ENCODE results near the gene CNPPD1.
"Not testable (repeated sequence)": the region's sequence is repeated elsewhere in the genome, so short reads cannot be mapped to it uniquely, and the experiment has no call there.

Gene CNPPD1

GRCh38 chr2:219200502-219201326 lies 24.0 kb upstream of the CNPPD1 start:
- H3K9me3 ChIP-seq (replicated peaks in 1 of 2; ENCODE audit: control insufficient read depth in 2 of 2, insufficient read depth in 1 of 2, low read depth in 1 of 2, low read length in 2 of 2); H3K27ac ChIP-seq (replicated peaks; ENCODE audit: low read length); H3K4me2 ChIP-seq (ENCODE audit: insufficient read depth, low read length, poor library complexity, severe bottlenecking); H3K4ac ChIP-seq (ENCODE audit: low read length); H4K8ac ChIP-seq (ENCODE audit: low read depth, low read length); H3K14ac ChIP-seq (ENCODE audit: low read length); H2BK120ac ChIP-seq (ENCODE audit: low read depth, low read length); H3K79me1 ChIP-seq (ENCODE audit: low read depth, low read length); H2BK5ac ChIP-seq (ENCODE audit: low read length); H2BK12ac ChIP-seq (ENCODE audit: low read length); H3K23ac ChIP-seq (ENCODE audit: low read depth, low read length, poor library complexity); H4K91ac ChIP-seq (ENCODE audit: low read depth, low read length, poor library complexity); H3K27me3 ChIP-seq (ENCODE audit: control insufficient read depth in 3 of 3, insufficient read depth in 3 of 3, low read depth in 1 of 3, low read length in 3 of 3); H3K18ac ChIP-seq (ENCODE audit: low read length); DNase-seq (ENCODE audit: low spot score); H2BK15ac ChIP-seq (ENCODE audit: low read length); H3K4me3 ChIP-seq (ENCODE audit: low read length in 2 of 2); H2AK5ac ChIP-seq (ENCODE audit: low read depth, low read length); H3K36me3 ChIP-seq (replicated peaks in 1 of 2; ENCODE audit: control insufficient read depth in 2 of 2, insufficient read depth in 2 of 2, low read length in 2 of 2); H3K4me1 ChIP-seq (ENCODE audit: control insufficient read depth in 2 of 2, insufficient read depth in 1 of 2, low read depth in 1 of 2, low read length in 2 of 2); H3K9ac ChIP-seq (ENCODE audit: low read depth, low read length, poor library complexity): not testable (repeated sequence)
- WGBS, 2 donors (ENCODE audit: extremely low coverage in 2 of 2, insufficient read length in 2 of 2, insufficient replicate concordance in 1 of 2) = no CpG with 5 or more reads among the region's 26 CpGs
- H2AFZ ChIP-seq (ENCODE audit: low read length) = peak overlapping the region; percentile 74

GRCh38 chr2:219199470-219200211 lies 22.9 kb upstream of the CNPPD1 start:
- Histone ChIP-seq H3K27ac (replicated peaks; ENCODE audit: low read length) (no peak overlapping the region), H4K8ac (ENCODE audit: low read depth, low read length) (no peak overlapping the region), H3K23ac (ENCODE audit: low read depth, low read length, poor library complexity) (no peak overlapping the region), H3K4me1 (ENCODE audit: control insufficient read depth in 2 of 2, insufficient read depth in 1 of 2, low read depth in 1 of 2, low read length in 2 of 2) (peaks cover 0 to 2% of the 10 kb centered on the region in 2 donors), H2AK5ac (ENCODE audit: low read depth, low read length) (no peak overlapping the region), H3K27me3 (ENCODE audit: control insufficient read depth in 3 of 3, insufficient read depth in 3 of 3, low read depth in 1 of 3, low read length in 3 of 3) (peaks cover 0 to 2% (median 0%) of the 10 kb centered on the region in 3 experiments), H3K36me3 (replicated peaks in 1 of 2; ENCODE audit: control insufficient read depth in 2 of 2, insufficient read depth in 2 of 2, low read length in 2 of 2) (no peaks in the 10 kb centered on the region), H2BK120ac (ENCODE audit: low read depth, low read length) (no peak overlapping the region), H3K14ac (ENCODE audit: low read length) (no peak overlapping the region), H3K9me3 (replicated peaks in 1 of 2; ENCODE audit: control insufficient read depth in 2 of 2, insufficient read depth in 1 of 2, low read depth in 1 of 2, low read length in 2 of 2) (no peaks in the 10 kb centered on the region), H3K4ac (ENCODE audit: low read length) (no peak overlapping the region), H4K91ac (ENCODE audit: low read depth, low read length, poor library complexity) (no peak overlapping the region), H2BK12ac (ENCODE audit: low read length) (no peak overlapping the region), H3K79me1 (ENCODE audit: low read depth, low read length) (no peaks in the 10 kb centered on the region), H3K4me2 (ENCODE audit: insufficient read depth, low read length, poor library complexity, severe bottlenecking) (no peak overlapping the region), H2AFZ (ENCODE audit: low read length) (peak overlapping the region; percentile 47), H2BK15ac (ENCODE audit: low read length) (no peak overlapping the region), H3K4me3 (ENCODE audit: low read length in 2 of 2) (no peak overlapping the region), H3K9ac (ENCODE audit: low read depth, low read length, poor library complexity) (no peak overlapping the region), H3K18ac (ENCODE audit: low read length) (no peak overlapping the region), H2BK5ac (ENCODE audit: low read length) (no peak overlapping the region)
- no peak for DNase-seq (ENCODE audit: low spot score)
- no CpG with 5 or more reads among the region's 12 CpGs for WGBS, 2 donors (ENCODE audit: extremely low coverage in 2 of 2, insufficient read length in 2 of 2, insufficient replicate concordance in 1 of 2)

GRCh38 chr2:219198974-219199373 lies 22.2 kb upstream of the CNPPD1 start:
- Histone ChIP-seq H3K14ac (ENCODE audit: low read length) (no peak overlapping the region), H2AK5ac (ENCODE audit: low read depth, low read length) (no peak overlapping the region), H2BK5ac (ENCODE audit: low read length) (no peak overlapping the region), H3K18ac (ENCODE audit: low read length) (no peak overlapping the region), H3K9ac (ENCODE audit: low read depth, low read length, poor library complexity) (no peak overlapping the region), H3K4ac (ENCODE audit: low read length) (no peak overlapping the region), H3K23ac (ENCODE audit: low read depth, low read length, poor library complexity) (no peak overlapping the region), H3K79me1 (ENCODE audit: low read depth, low read length) (no peaks in the 10 kb centered on the region), H2AFZ (ENCODE audit: low read length) (peak overlapping the region; percentile 47), H3K27me3 (ENCODE audit: control insufficient read depth in 3 of 3, insufficient read depth in 3 of 3, low read depth in 1 of 3, low read length in 3 of 3) (peaks cover 0 to 2% (median 0%) of the 10 kb centered on the region in 3 experiments), H4K91ac (ENCODE audit: low read depth, low read length, poor library complexity) (no peak overlapping the region), H3K4me3 (ENCODE audit: low read length in 2 of 2) (no peak overlapping the region), H3K36me3 (replicated peaks in 1 of 2; ENCODE audit: control insufficient read depth in 2 of 2, insufficient read depth in 2 of 2, low read length in 2 of 2) (no peaks in the 10 kb centered on the region), H2BK120ac (ENCODE audit: low read depth, low read length) (no peak overlapping the region), H2BK15ac (ENCODE audit: low read length) (no peak overlapping the region), H3K9me3 (replicated peaks in 1 of 2; ENCODE audit: control insufficient read depth in 2 of 2, insufficient read depth in 1 of 2, low read depth in 1 of 2, low read length in 2 of 2) (no peaks in the 10 kb centered on the region), H3K27ac (replicated peaks; ENCODE audit: low read length) (no peak overlapping the region), H4K8ac (ENCODE audit: low read depth, low read length) (no peak overlapping the region), H3K4me1 (ENCODE audit: control insufficient read depth in 2 of 2, insufficient read depth in 1 of 2, low read depth in 1 of 2, low read length in 2 of 2) (peaks cover 0 to 2% of the 10 kb centered on the region in 2 donors), H2BK12ac (ENCODE audit: low read length) (no peak overlapping the region), H3K4me2 (ENCODE audit: insufficient read depth, low read length, poor library complexity, severe bottlenecking) (no peak overlapping the region)
- no peak for DNase-seq (ENCODE audit: low spot score)
- no CpG with 5 or more reads among the region's 5 CpGs for WGBS, 2 donors (ENCODE audit: extremely low coverage in 2 of 2, insufficient read length in 2 of 2, insufficient replicate concordance in 1 of 2)

- WGBS, 2 donors (ENCODE audit: extremely low coverage in 2 of 2, insufficient read length in 2 of 2, insufficient replicate concordance in 1 of 2) = no CpG with 5 or more reads among the region's 1 CpG
Observed at GRCh38 chr2:219197388-219197787, 20.7 kb upstream of the CNPPD1 start.

More at GRCh38 chr2:219197388-219197787, 20.7 kb upstream of the CNPPD1 start:
- Histone ChIP-seq H3K18ac (ENCODE audit: low read length) (no peak overlapping the region), H3K9me3 (replicated peaks in 1 of 2; ENCODE audit: control insufficient read depth in 2 of 2, insufficient read depth in 1 of 2, low read depth in 1 of 2, low read length in 2 of 2) (no peaks in the 10 kb centered on the region), H2BK12ac (ENCODE audit: low read length) (no peak overlapping the region), H3K27ac (replicated peaks; ENCODE audit: low read length) (no peak overlapping the region), H3K14ac (ENCODE audit: low read length) (no peak overlapping the region), H3K4me1 (ENCODE audit: control insufficient read depth in 2 of 2, insufficient read depth in 1 of 2, low read depth in 1 of 2, low read length in 2 of 2) (peaks cover 0 to 2% of the 10 kb centered on the region in 2 donors), H3K9ac (ENCODE audit: low read depth, low read length, poor library complexity) (no peak overlapping the region), H2BK5ac (ENCODE audit: low read length) (no peak overlapping the region), H3K4me2 (ENCODE audit: insufficient read depth, low read length, poor library complexity, severe bottlenecking) (no peak overlapping the region), H2BK120ac (ENCODE audit: low read depth, low read length) (no peak overlapping the region), H3K23ac (ENCODE audit: low read depth, low read length, poor library complexity) (no peak overlapping the region), H3K27me3 (ENCODE audit: control insufficient read depth in 3 of 3, insufficient read depth in 3 of 3, low read depth in 1 of 3, low read length in 3 of 3) (peaks cover 0 to 2% (median 0%) of the 10 kb centered on the region in 3 experiments), H2AFZ (ENCODE audit: low read length) (no peak overlapping the region), H3K36me3 (replicated peaks in 1 of 2; ENCODE audit: control insufficient read depth in 2 of 2, insufficient read depth in 2 of 2, low read length in 2 of 2) (no peaks in the 10 kb centered on the region), H3K79me1 (ENCODE audit: low read depth, low read length) (no peaks in the 10 kb centered on the region), H4K8ac (ENCODE audit: low read depth, low read length) (no peak overlapping the region), H3K4ac (ENCODE audit: low read length) (no peak overlapping the region), H2AK5ac (ENCODE audit: low read depth, low read length) (no peak overlapping the region), H3K4me3 (ENCODE audit: low read length in 2 of 2) (no peak overlapping the region), H4K91ac (ENCODE audit: low read depth, low read length, poor library complexity) (no peak overlapping the region), H2BK15ac (ENCODE audit: low read length) (no peak overlapping the region)
- DNase-seq (ENCODE audit: low spot score) = no peak

Data from neuronal stem cell (in vitro differentiated cells).